GM23338 (cell line): ENCODE data around the gene RASGRP3. TPM values are rescaled to one million over a fixed set of nuclear protein-coding genes. Genes with fewer than 3 reads are reported as not detected.

Experiments used
- ATAC-seq: fragments of 200-7000 bp; cut with Tn5 transposase; 3 replicates; pipeline ENCODE4 v1.9.1; 2020
- DNase-seq: peaks from one replicate; pipeline ENCODE4 v3.0.0-alpha.2; 2015; ENCODE audit warnings: low spot score
- H2AFZ ChIP-seq: fragments of 200-600 bp; sonication (generic); 2 replicates; pipeline ENCODE4 v1.8.0; 2016; ENCODE audit warnings: antibody characterized with exemption, mild to moderate bottlenecking, moderate library complexity
- H3F3A ChIP-seq: fragments of 200-600 bp; sonication (generic); replicated peaks from 2 replicates; pipeline ENCODE4 v1.8.0; 2017; ENCODE audit warnings: antibody characterized with exemption, mixed run types, low read depth
- H3K27ac ChIP-seq: fragments of 200-600 bp; sonication (generic); 2 replicates; pipeline ENCODE4 v1.6.1; 2016; ENCODE audit warnings: low read depth
- H3K27me3 ChIP-seq: fragments of 200-600 bp; sonication (generic); 2 replicates; pipeline ENCODE4 v1.8.0; 2016; ENCODE audit warnings: mild to moderate bottlenecking, mixed run types, moderate library complexity; ENCODE audit not compliant: insufficient read depth
- H3K36me3 ChIP-seq: fragments of 200-600 bp; sonication (generic); 2 replicates; pipeline ENCODE4 v1.8.0; 2016; ENCODE audit warnings: mild to moderate bottlenecking; ENCODE audit not compliant: insufficient read depth
- H3K4me1 ChIP-seq: fragments of 200-600 bp; sonication (generic); 2 replicates; pipeline ENCODE4 v1.8.0; 2016; ENCODE audit warnings: mild to moderate bottlenecking, moderate library complexity; ENCODE audit not compliant: insufficient read depth
- H3K4me2 ChIP-seq: fragments of 200-600 bp; sonication (generic); 2 replicates; pipeline ENCODE4 v1.7.1; 2017; ENCODE audit warnings: mixed run types
- H3K4me3 ChIP-seq: fragments of 200-600 bp; sonication (generic); 2 replicates; pipeline ENCODE4 v1.6.1; 2016; ENCODE audit warnings: mixed run types
- H3K79me2 ChIP-seq: fragments of 200-600 bp; sonication (generic); replicated peaks from 2 replicates; pipeline ENCODE4 v1.8.0; 2017; ENCODE audit warnings: mild to moderate bottlenecking; ENCODE audit not compliant: insufficient read depth
- H3K9me2 ChIP-seq: fragments of 200-600 bp; sonication (generic); 2 replicates; pipeline ENCODE4 v1.8.0; 2017; ENCODE audit not compliant: insufficient read depth
- H4K20me1 ChIP-seq: fragments of 200-600 bp; sonication (generic); replicated peaks from 2 replicates; pipeline ENCODE4 v1.8.0; 2017; ENCODE audit warnings: mild to moderate bottlenecking; ENCODE audit not compliant: insufficient read depth
- H3K27ac Mint-ChIP-seq: 2 replicates; pipeline ENCODE4 v1.8.0; 2020; ENCODE audit warnings: inconsistent platforms, mild to moderate bottlenecking, moderate library complexity, mixed read lengths
- H3K27me3 Mint-ChIP-seq: 3 replicates; pipeline ENCODE4 v1.8.0; 2022; ENCODE audit warnings: low read depth, mild to moderate bottlenecking, moderate library complexity, mixed read lengths, inconsistent platforms; ENCODE audit not compliant: insufficient read depth, poor library complexity
- H3K36me3 Mint-ChIP-seq: 3 replicates; pipeline ENCODE4 v1.8.0; 2021; ENCODE audit warnings: low read depth, mild to moderate bottlenecking, inconsistent platforms, moderate library complexity, mixed read lengths
- H3K4me1 Mint-ChIP-seq: 3 replicates; pipeline ENCODE4 v1.8.0; 2020; ENCODE audit warnings: mild to moderate bottlenecking, inconsistent platforms, mixed read lengths
- H3K4me3 Mint-ChIP-seq: 3 replicates; pipeline ENCODE4 v1.8.0; 2021; ENCODE audit warnings: moderate library complexity, mild to moderate bottlenecking, inconsistent platforms, mixed read lengths
- H3K9me3 Mint-ChIP-seq: 3 replicates; pipeline ENCODE4 v1.8.0; 2020; ENCODE audit warnings: moderate library complexity, mild to moderate bottlenecking, inconsistent platforms, mixed read lengths
- CREB1 ChIP-seq: fragments of 250-450 bp; sonication (Bioruptor Pico); IDR thresholded peaks from 2 replicates; pipeline ENCODE4 v1.5.0; 2020; ENCODE audit warnings: low read depth, mild to moderate bottlenecking, moderate library complexity
- JUNB ChIP-seq: IDR thresholded peaks from one replicate; pipeline ENCODE4 v1.6.1; 2016; ENCODE audit warnings: antibody characterized with exemption; ENCODE audit not compliant: unreplicated experiment
- NANOG ChIP-seq: IDR thresholded peaks from 2 replicates; pipeline ENCODE4 v1.6.1; 2016; ENCODE audit warnings: antibody characterized with exemption, borderline replicate concordance
- POLR2AphosphoS5 ChIP-seq: IDR thresholded peaks from 2 replicates; pipeline ENCODE4 v1.6.1; 2016; ENCODE audit warnings: antibody characterized with exemption, low read depth
- STAT1 ChIP-seq: IDR thresholded peaks from one replicate; pipeline ENCODE4 v1.6.1; 2016; ENCODE audit warnings: antibody characterized with exemption; ENCODE audit not compliant: unreplicated experiment
- ZNF114 ChIP-seq: fragments of 250-450 bp; sonication (Bioruptor Pico); IDR thresholded peaks from 2 replicates; pipeline ENCODE4 v1.5.0; 2020; ENCODE audit warnings: mild to moderate bottlenecking, moderate library complexity
- ZNF331 ChIP-seq: fragments of 250-450 bp; sonication (Bioruptor Pico); IDR thresholded peaks from 2 replicates; pipeline ENCODE4 v1.5.0; 2020; ENCODE audit warnings: low read depth, mild to moderate bottlenecking, moderate library complexity
- polyA plus RNA-seq: library from polyadenylated mRNA; unstranded; fragments of >200 nt; fragmentation: Nextera tagmentation; extraction: Ambion mirVana; gene quantifications from 2 replicates; pipeline ENCODE4 v1.2.1, GENCODE V29; 2016
- small RNA-seq: library from RNA; depleted of rRNA; stranded (forward); fragments of <200 nt; gene quantifications from one replicate; pipeline ENCODE3, GENCODE V24; 2014; ENCODE audit warnings: low replicate concordance
- total RNA-seq: library from RNA; depleted of rRNA; stranded (reverse); fragments of >200 nt; shearing (Covaris generic); gene quantifications from 2 replicates; pipeline ENCODE4 v1.2.3, GENCODE V29; 2014; rRNA removed
- TF ChIP-seq, protein P1 (sequence below): fragments of 250-450 bp; sonication (Bioruptor Pico); IDR thresholded peaks from 2 replicates; pipeline ENCODE4 v1.5.0; 2020; ENCODE audit warnings: mild to moderate bottlenecking, moderate library complexity

The RASGRP3 gene
- total and polyA plus RNA-seq, 2 experiments from 2014 or later: 0.19 to 0.69 TPM

DNA sequence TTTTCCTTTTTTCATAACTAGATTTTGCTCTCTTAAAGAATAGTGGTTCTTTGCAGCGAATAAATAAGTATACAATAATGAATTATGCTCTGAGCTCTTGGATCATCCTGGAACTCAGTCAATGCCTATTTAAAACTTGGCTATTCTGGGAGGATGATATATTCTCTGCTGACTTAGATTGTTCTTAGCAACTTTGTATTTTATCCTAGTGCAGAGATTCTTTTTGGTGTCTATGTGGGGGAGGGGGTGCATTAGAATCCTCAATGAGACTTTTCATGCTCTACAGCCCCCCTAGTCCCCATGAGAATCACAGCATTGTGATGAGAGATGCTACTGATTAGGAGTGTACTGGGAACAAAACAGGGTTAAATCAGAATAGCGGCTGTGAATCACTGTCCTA is 131.5 kb downstream of the RASGRP3 start:
- peaks cover 6% of the 10 kb centered on the region; the same call in 1 of the 2 replicates for H3K9me2 ChIP-seq
- Mint-ChIP-seq H3K27ac (peak overlapping the region; percentile 89; the same call in 1 of the 2 replicates), H3K4me3 (peak overlapping the region; percentile 58), H3K36me3 (peaks cover 60% of the 10 kb centered on the region), H3K4me1 (peaks cover 62% of the 10 kb centered on the region), H3K27me3 (peaks cover 9% of the 10 kb centered on the region), H3K9me3 (peaks cover 46% of the 10 kb centered on the region)
- H4K20me1 ChIP-seq: no peaks in the 10 kb centered on the region
- ATAC-seq: no peak; the same call in 2 of the 3 replicates
- no peak for TF ChIP-seq JUNB
- peak; percentile 16; the same call in 1 of the 2 replicates for TF ChIP-seq NANOG
- peak overlapping the region; percentile 69 for H3K4me2 ChIP-seq
- peak overlapping the region; percentile 35 for H3K4me3 ChIP-seq
- no peak overlapping the region for H2AFZ ChIP-seq
- peaks cover 3% of the 10 kb centered on the region; the same call in 1 of the 2 replicates for H3K36me3 ChIP-seq
- peaks cover 48% of the 10 kb centered on the region for H3K4me1 ChIP-seq
- H3F3A ChIP-seq: no peaks in the 10 kb centered on the region; the same call in 1 of the 2 replicates
- H3K27me3 ChIP-seq: no peaks in the 10 kb centered on the region
- peak; percentile 7 for DNase-seq
- H3K79me2 ChIP-seq: peaks cover 39% of the 10 kb centered on the region
- peak overlapping the region; percentile 93 for H3K27ac ChIP-seq

DNA sequence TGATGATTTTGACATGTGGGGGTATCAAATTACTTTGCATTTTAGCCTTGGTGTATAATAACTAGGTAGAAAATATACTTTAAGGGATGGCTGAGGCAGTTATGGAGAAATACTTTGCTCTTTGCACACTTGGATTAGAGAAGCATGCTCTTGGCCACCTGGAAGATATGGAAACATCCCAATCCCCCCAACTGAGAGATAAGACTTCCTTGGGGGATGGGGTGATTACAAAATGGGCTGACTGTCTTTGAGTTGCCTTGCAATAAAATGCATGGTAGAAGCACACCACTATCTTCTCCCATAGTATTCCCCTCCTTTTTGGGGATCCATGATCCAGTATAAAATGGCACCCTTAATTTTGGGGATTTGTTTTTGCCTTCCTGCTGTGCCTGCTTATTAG is 137.7 kb downstream of the RASGRP3 start:
- no peaks in the 10 kb centered on the region for H3F3A ChIP-seq
- no peaks in the 10 kb centered on the region for H4K20me1 ChIP-seq
- Mint-ChIP-seq H3K27ac (peak overlapping the region; percentile 62; the same call in 1 of the 2 replicates), H3K9me3 (peaks cover 81% of the 10 kb centered on the region), H3K4me3 (no peak overlapping the region), H3K4me1 (peaks cover 31% of the 10 kb centered on the region), H3K27me3 (peaks cover 5% of the 10 kb centered on the region), H3K36me3 (peaks cover 95% of the 10 kb centered on the region)
- H3K27ac ChIP-seq: peak overlapping the region; percentile 60
- H2AFZ ChIP-seq: no peak overlapping the region
- peaks cover 1% of the 10 kb centered on the region; the same call in 1 of the 2 replicates for H3K9me2 ChIP-seq
- peaks cover 26% of the 10 kb centered on the region for H3K36me3 ChIP-seq
- peak overlapping the region; percentile 54 for H3K4me2 ChIP-seq
- H3K4me3 ChIP-seq: no peak overlapping the region
- H3K4me1 ChIP-seq: peaks cover 29% of the 10 kb centered on the region
- no peak for ATAC-seq
- TF ChIP-seq ZNF331 (CRISPR knock-in tag) (no peak), POLR2AphosphoS5 (no peak), STAT1 (no peak), CREB1 (no peak), ZNF114 (no peak)
- TF ChIP-seq, protein P1, sequence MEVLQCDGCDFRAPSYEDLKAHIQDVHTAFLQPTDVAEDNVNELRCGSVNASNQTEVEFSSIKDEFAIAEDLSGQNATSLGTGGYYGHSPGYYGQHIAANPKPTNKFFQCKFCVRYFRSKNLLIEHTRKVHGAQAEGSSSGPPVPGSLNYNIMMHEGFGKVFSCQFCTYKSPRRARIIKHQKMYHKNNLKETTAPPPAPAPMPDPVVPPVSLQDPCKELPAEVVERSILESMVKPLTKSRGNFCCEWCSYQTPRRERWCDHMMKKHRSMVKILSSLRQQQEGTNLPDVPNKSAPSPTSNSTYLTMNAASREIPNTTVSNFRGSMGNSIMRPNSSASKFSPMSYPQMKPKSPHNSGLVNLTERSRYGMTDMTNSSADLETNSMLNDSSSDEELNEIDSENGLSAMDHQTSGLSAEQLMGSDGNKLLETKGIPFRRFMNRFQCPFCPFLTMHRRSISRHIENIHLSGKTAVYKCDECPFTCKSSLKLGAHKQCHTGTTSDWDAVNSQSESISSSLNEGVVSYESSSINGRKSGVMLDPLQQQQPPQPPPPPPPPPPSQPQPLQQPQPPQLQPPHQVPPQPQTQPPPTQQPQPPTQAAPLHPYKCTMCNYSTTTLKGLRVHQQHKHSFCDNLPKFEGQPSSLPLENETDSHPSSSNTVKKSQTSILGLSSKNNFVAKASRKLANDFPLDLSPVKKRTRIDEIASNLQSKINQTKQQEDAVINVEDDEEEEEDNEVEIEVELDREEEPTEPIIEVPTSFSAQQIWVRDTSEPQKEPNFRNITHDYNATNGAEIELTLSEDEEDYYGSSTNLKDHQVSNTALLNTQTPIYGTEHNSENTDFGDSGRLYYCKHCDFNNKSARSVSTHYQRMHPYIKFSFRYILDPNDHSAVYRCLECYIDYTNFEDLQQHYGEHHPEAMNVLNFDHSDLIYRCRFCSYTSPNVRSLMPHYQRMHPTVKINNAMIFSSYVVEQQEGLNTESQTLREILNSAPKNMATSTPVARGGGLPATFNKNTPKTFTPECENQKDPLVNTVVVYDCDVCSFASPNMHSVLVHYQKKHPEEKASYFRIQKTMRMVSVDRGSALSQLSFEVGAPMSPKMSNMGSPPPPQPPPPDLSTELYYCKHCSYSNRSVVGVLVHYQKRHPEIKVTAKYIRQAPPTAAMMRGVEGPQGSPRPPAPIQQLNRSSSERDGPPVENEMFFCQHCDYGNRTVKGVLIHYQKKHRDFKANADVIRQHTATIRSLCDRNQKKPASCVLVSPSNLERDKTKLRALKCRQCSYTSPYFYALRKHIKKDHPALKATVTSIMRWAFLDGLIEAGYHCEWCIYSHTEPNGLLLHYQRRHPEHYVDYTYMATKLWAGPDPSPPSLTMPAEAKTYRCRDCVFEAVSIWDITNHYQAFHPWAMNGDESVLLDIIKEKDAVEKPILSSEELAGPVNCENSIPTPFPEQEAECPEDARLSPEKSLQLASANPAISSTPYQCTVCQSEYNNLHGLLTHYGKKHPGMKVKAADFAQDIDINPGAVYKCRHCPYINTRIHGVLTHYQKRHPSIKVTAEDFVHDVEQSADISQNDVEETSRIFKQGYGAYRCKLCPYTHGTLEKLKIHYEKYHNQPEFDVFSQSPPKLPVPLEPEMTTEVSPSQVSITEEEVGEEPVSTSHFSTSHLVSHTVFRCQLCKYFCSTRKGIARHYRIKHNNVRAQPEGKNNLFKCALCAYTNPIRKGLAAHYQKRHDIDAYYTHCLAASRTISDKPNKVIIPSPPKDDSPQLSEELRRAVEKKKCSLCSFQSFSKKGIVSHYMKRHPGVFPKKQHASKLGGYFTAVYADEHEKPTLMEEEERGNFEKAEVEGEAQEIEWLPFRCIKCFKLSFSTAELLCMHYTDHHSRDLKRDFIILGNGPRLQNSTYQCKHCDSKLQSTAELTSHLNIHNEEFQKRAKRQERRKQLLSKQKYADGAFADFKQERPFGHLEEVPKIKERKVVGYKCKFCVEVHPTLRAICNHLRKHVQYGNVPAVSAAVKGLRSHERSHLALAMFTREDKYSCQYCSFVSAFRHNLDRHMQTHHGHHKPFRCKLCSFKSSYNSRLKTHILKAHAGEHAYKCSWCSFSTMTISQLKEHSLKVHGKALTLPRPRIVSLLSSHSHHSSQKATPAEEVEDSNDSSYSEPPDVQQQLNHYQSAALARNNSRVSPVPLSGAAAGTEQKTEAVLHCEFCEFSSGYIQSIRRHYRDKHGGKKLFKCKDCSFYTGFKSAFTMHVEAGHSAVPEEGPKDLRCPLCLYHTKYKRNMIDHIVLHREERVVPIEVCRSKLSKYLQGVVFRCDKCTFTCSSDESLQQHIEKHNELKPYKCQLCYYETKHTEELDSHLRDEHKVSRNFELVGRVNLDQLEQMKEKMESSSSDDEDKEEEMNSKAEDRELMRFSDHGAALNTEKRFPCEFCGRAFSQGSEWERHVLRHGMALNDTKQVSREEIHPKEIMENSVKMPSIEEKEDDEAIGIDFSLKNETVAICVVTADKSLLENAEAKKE (CRISPR knock-in tag): no peak
- H3K27me3 ChIP-seq: no peaks in the 10 kb centered on the region
- DNase-seq: peak; percentile 28
- H3K79me2 ChIP-seq: peaks cover 28% of the 10 kb centered on the region

Small RNA genes within 50 kb of the gene (small RNA-seq; reads per million reads assigned to genes)
- not detected for gene ATP6V0E1P3

Other genes starting within 250 kb of the RASGRP3 start
- gene FAM98A, start 122.7 kb downstream of the RASGRP3 start, total RNA-seq: 68.6 and 78.8 TPM in 2 replicates
- 148 and 149 TPM in 2 replicates for gene FAM98A, start 122.7 kb downstream of the RASGRP3 start, polyA plus RNA-seq